K562 (cell line): Measurements from ENCODE around the gene MRFAP1. TPM values are rescaled to one million over a fixed set of nuclear protein-coding genes. Genes with fewer than 3 reads are reported as not detected.

Experiments used
- CHCHD3 ChIP-seq: fragments of 250-450 bp; sonication (Bioruptor Pico); IDR thresholded peaks from 2 replicates; pipeline ENCODE4 v2.1.2; 2022; ENCODE audit warnings: mild to moderate bottlenecking
- FOXP1 ChIP-seq: sonication (generic); formaldehyde crosslinking; IDR thresholded peaks from 2 replicates; pipeline ENCODE4 v1.8.0; 2022; ENCODE audit warnings: mild to moderate bottlenecking, missing genetic modification reagents
- GABPB1 ChIP-seq: sonication (generic); formaldehyde crosslinking; IDR thresholded peaks from 2 replicates; pipeline ENCODE4 v1.8.0; 2022; ENCODE audit warnings: mild to moderate bottlenecking, missing genetic modification reagents
- HOXB6 ChIP-seq: fragments of 250-450 bp; sonication (Bioruptor Pico); IDR thresholded peaks from 2 replicates; pipeline ENCODE4 v1.5.1; 2022; ENCODE audit warnings: mild to moderate bottlenecking, borderline replicate concordance
- NR1H2 ChIP-seq: sonication (generic); formaldehyde crosslinking; IDR thresholded peaks from 2 replicates; pipeline ENCODE4 v1.4.0; 2020; ENCODE audit warnings: mild to moderate bottlenecking, missing genetic modification reagents
- NR4A1 ChIP-seq, 2 experiments: fragments of 250-450 bp in 1 of 2; fragments of 450-650 bp in 1 of 2; sonication (Bioruptor Pico) in 1 of 2; IDR thresholded peaks; 2 replicates each; pipeline versions ENCODE4 v1.4.0 to v1.6.1; 2016 to 2020; ENCODE audit warnings: mild to moderate bottlenecking in 2 of 2, missing compliant biosample characterization in 1 of 2, missing genetic modification characterization in 1 of 2, moderate library complexity in 1 of 2
- RB1 ChIP-seq: fragments of 450-650 bp; IDR thresholded peaks from 2 replicates; pipeline ENCODE4 v1.6.1; 2017; ENCODE audit warnings: low read depth, mild to moderate bottlenecking
- SRSF1 ChIP-seq: fragments of 200-400 bp; formaldehyde crosslinking; IDR thresholded peaks from 2 replicates; pipeline ENCODE4 v1.6.1; 2017; ENCODE audit warnings: mild to moderate bottlenecking, low read depth, low read length, moderate library complexity
- TCF7L2 ChIP-seq: fragments of 150-350 bp; IDR thresholded peaks from 2 replicates; pipeline ENCODE4 v1.6.1; 2016; ENCODE audit warnings: low read depth, mild to moderate bottlenecking, low read length, moderate library complexity
- U2AF1 ChIP-seq: fragments of 200-400 bp; formaldehyde crosslinking; optimal IDR thresholded peaks from 2 replicates; pipeline ENCODE3; 2017; ENCODE audit warnings: mild to moderate bottlenecking, low read depth, low read length, moderate library complexity
- ZNF24 ChIP-seq: fragments of 450-650 bp; IDR thresholded peaks from 2 replicates; pipeline ENCODE4 v1.6.1; 2016
- ZNF589 ChIP-seq: fragments of 200-800 bp; sonication (Bioruptor generic); IDR thresholded peaks from 2 replicates; pipeline ENCODE4 v1.6.1; 2016; ENCODE audit warnings: low read depth, missing genetic modification characterization, missing compliant biosample characterization
- polyA plus RNA-seq, 8 experiments: library from polyadenylated mRNA; depleted of rRNA in 4 of 8; stranded (reverse) in 5 of 8; unstranded in 3 of 8; fragments of >200 nt; fragmentation: Nextera tagmentation in 2 of 8; fragmentation: Illumina TruSeq in 1 of 8; extraction: Ambion mirVana in 2 of 8; extraction: Trizol in 1 of 8; gene quantifications; 2 replicates each; pipeline versions ENCODE4 v1.2.1 to v1.2.3, GENCODE V29; 2011 to 2014; ENCODE audit warnings: inconsistent platforms in 1 of 8, missing spikeins in 1 of 8
- total RNA-seq, 7 experiments: library from RNA; depleted of rRNA in 6 of 7; stranded (reverse); fragments of >200 nt in 6 of 7; fragmentation: Illumina TruSeq in 2 of 7; extraction: Trizol in 2 of 7; gene quantifications; 2 replicates each; pipeline versions ENCODE4 v1.2.1 to v1.2.3, GENCODE V29; 2011 to 2021; ENCODE audit warnings: low replicate concordance in 1 of 7
- TF ChIP-seq, protein P1 (sequence below): fragments of 450-650 bp; IDR thresholded peaks from 2 replicates; pipeline ENCODE4 v1.6.1; 2014; ENCODE audit warnings: low read depth, mild to moderate bottlenecking, moderate library complexity, borderline replicate concordance
- TF ChIP-seq, protein P2 (sequence below): fragments of 450-650 bp; formaldehyde crosslinking; IDR thresholded peaks from 2 replicates; pipeline ENCODE4 v1.4.0; 2020; ENCODE audit warnings: mild to moderate bottlenecking, moderate library complexity
- TF ChIP-seq, protein P3 (sequence below): IDR thresholded peaks from 3 replicates; pipeline ENCODE4 v1.6.1; 2011; ENCODE audit warnings: borderline replicate concordance, mild to moderate bottlenecking, moderate library complexity; ENCODE audit not compliant: insufficient read length; ENCODE audit errors: extremely low read depth
- TF ChIP-seq, protein P4 (sequence below): conservative IDR thresholded peaks from 2 replicates; pipeline ENCODE4 v1.6.1; 2011; ENCODE audit warnings: low read depth, mild to moderate bottlenecking, low read length; ENCODE audit not compliant: control insufficient read depth
- TF ChIP-seq, protein P5 (sequence below): sonication (generic); formaldehyde crosslinking; IDR thresholded peaks from 2 replicates; pipeline ENCODE4 v1.8.0; 2022; ENCODE audit warnings: mild to moderate bottlenecking, missing genetic modification reagents

Gene MRFAP1
- total and polyA plus RNA-seq, 9 of the 15 experiments (the other 6 are each of a cell fraction or from before 2014, with no cell fraction given), result 46.0 to 270 (median 151) TPM

DNA sequence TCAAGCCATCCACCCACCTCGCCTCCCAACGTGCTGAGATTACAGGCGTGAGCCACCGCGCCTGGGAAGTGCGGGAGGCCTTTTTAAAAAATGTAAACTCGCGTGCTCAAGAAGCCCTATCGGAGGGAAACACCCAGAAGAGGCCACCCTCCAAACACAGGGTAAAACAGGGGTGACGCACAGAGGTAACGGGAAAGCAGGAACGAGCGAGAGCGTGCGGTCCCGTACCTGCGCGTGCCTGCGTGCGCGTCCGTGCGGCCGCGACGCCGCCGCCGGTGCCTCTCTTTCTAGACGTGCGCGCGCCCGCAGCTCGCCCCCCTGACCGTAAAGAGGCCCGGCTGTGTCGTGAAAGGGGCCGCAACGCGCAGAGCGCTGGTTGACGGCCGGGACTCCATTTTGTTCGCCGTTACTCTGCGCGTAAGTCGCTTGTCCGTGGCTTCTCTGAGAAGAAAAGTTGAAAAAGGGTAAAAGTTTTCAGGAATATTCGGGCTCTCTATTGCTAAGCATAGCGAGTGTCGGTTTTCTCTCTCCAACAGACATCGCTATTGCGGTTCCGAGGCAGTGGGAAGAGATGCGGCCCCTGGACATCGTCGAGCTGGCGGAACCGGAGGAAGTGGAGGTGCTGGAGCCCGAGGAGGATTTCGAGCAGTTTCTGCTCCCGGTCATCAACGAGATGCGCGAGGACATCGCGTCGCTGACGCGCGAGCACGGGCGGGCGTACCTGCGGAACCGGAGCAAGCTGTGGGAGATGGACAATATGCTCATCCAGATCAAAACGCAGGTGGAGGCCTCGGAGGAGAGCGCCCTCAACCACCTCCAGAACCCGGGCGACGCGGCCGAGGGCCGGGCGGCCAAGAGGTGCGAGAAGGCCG is at the start of gene MRFAP1 (continued):
- TF ChIP-seq, protein P1, sequence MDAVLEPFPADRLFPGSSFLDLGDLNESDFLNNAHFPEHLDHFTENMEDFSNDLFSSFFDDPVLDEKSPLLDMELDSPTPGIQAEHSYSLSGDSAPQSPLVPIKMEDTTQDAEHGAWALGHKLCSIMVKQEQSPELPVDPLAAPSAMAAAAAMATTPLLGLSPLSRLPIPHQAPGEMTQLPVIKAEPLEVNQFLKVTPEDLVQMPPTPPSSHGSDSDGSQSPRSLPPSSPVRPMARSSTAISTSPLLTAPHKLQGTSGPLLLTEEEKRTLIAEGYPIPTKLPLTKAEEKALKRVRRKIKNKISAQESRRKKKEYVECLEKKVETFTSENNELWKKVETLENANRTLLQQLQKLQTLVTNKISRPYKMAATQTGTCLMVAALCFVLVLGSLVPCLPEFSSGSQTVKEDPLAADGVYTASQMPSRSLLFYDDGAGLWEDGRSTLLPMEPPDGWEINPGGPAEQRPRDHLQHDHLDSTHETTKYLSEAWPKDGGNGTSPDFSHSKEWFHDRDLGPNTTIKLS, result no peak; the same call in none of the 2 replicates
- TF ChIP-seq, protein P2, sequence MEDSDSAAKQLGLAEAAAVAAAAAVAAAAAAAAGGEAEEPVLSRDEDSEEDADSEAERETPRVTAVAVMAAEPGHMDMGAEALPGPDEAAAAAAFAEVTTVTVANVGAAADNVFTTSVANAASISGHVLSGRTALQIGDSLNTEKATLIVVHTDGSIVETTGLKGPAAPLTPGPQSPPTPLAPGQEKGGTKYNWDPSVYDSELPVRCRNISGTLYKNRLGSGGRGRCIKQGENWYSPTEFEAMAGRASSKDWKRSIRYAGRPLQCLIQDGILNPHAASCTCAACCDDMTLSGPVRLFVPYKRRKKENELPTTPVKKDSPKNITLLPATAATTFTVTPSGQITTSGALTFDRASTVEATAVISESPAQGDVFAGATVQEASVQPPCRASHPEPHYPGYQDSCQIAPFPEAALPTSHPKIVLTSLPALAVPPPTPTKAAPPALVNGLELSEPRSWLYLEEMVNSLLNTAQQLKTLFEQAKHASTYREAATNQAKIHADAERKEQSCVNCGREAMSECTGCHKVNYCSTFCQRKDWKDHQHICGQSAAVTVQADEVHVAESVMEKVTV (CRISPR knock-in tag), result no peak
- TF ChIP-seq RB1, result peak; percentile 63
- TF ChIP-seq U2AF1, result no peak
- no peak for TF ChIP-seq NR1H2 (CRISPR knock-in tag)
- TF ChIP-seq TCF7L2, result no peak
- TF ChIP-seq ZNF24, result 0 out of 2 replicates have a peak, but pooled peaks have one; percentile 26
- TF ChIP-seq CHCHD3 (CRISPR knock-in tag), result no peak
- TF ChIP-seq ZNF589 (CRISPR knock-in tag), result peak; percentile 89
- 0 out of 2 replicates have a peak, but pooled peaks have one; percentile 53 for TF ChIP-seq FOXP1 (CRISPR knock-in tag)
- TF ChIP-seq, protein P3, sequence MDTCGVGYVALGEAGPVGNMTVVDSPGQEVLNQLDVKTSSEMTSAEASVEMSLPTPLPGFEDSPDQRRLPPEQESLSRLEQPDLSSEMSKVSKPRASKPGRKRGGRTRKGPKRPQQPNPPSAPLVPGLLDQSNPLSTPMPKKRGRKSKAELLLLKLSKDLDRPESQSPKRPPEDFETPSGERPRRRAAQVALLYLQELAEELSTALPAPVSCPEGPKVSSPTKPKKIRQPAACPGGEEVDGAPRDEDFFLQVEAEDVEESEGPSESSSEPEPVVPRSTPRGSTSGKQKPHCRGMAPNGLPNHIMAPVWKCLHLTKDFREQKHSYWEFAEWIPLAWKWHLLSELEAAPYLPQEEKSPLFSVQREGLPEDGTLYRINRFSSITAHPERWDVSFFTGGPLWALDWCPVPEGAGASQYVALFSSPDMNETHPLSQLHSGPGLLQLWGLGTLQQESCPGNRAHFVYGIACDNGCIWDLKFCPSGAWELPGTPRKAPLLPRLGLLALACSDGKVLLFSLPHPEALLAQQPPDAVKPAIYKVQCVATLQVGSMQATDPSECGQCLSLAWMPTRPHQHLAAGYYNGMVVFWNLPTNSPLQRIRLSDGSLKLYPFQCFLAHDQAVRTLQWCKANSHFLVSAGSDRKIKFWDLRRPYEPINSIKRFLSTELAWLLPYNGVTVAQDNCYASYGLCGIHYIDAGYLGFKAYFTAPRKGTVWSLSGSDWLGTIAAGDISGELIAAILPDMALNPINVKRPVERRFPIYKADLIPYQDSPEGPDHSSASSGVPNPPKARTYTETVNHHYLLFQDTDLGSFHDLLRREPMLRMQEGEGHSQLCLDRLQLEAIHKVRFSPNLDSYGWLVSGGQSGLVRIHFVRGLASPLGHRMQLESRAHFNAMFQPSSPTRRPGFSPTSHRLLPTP, result no peak
- TF ChIP-seq, protein P4, sequence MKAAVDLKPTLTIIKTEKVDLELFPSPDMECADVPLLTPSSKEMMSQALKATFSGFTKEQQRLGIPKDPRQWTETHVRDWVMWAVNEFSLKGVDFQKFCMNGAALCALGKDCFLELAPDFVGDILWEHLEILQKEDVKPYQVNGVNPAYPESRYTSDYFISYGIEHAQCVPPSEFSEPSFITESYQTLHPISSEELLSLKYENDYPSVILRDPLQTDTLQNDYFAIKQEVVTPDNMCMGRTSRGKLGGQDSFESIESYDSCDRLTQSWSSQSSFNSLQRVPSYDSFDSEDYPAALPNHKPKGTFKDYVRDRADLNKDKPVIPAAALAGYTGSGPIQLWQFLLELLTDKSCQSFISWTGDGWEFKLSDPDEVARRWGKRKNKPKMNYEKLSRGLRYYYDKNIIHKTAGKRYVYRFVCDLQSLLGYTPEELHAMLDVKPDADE, result no peak; the same call in 1 of the 2 replicates
- TF ChIP-seq HOXB6 (CRISPR knock-in tag), result no peak
- TF ChIP-seq SRSF1, result no peak
- no peak for TF ChIP-seq NR4A1 (CRISPR knock-in tag; IDR thresholded peaks at IDR 0.05)
- TF ChIP-seq NR4A1 (tag; IDR thresholded peaks at IDR 0.05), result peak; percentile 86
- TF ChIP-seq, protein P5, sequence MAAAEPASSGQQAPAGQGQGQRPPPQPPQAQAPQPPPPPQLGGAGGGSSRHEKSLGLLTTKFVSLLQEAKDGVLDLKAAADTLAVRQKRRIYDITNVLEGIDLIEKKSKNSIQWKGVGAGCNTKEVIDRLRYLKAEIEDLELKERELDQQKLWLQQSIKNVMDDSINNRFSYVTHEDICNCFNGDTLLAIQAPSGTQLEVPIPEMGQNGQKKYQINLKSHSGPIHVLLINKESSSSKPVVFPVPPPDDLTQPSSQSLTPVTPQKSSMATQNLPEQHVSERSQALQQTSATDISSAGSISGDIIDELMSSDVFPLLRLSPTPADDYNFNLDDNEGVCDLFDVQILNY (CRISPR knock-in tag), result 0 out of 2 replicates have a peak, but pooled peaks have one; percentile 72
- peak; percentile 58 for TF ChIP-seq GABPB1 (CRISPR knock-in tag)
